H1 (cell line): ENCODE data around the gene PGM1. TPM values are rescaled to one million over a fixed set of nuclear protein-coding genes. Genes with fewer than 3 reads are reported as not detected.

Experiments
- NANOG ChIP-seq: IDR thresholded peaks from 2 replicates; pipeline ENCODE4 v1.6.1; 2011; ENCODE audit warnings: low read length, low read depth, mild to moderate bottlenecking, inconsistent platforms; ENCODE audit not compliant: insufficient read depth, poor library complexity, severe bottlenecking
- POU5F1 ChIP-seq: IDR thresholded peaks from 2 replicates; pipeline ENCODE4 v1.6.1; 2011; ENCODE audit warnings: low read depth, mild to moderate bottlenecking, low read length, moderate library complexity
- RAD21 ChIP-seq, 2 experiments: IDR thresholded peaks in 1 of 2; conservative IDR thresholded peaks in 1 of 2; 2 replicates each; pipeline ENCODE4 v1.6.1; 2011; ENCODE audit warnings: low read depth in 2 of 2, low read length in 2 of 2, improper control_type of control experiment in 1 of 2, inconsistent platforms in 1 of 2, mild to moderate bottlenecking in 1 of 2, moderate library complexity in 1 of 2
- SUZ12 ChIP-seq: fragments of 200-600 bp; sonication (generic); IDR thresholded peaks from 2 replicates; pipeline ENCODE4 v1.6.1; 2012; ENCODE audit warnings: mild to moderate bottlenecking, inconsistent platforms, low read length, moderate library complexity, mixed read lengths
- polyA plus RNA-seq, 7 experiments: library from polyadenylated mRNA; depleted of rRNA in 3 of 7; stranded (reverse) in 5 of 7; unstranded in 2 of 7; fragments of >200 nt in 5 of 7; fragments of 200-250 nt in 2 of 7; gene quantifications; 1 replicate in 5 of 7; 2 replicates in 1 of 7; 4 replicates in 1 of 7; pipeline versions ENCODE4 v1.2.1 to v1.2.3, GENCODE V29; 2011 to 2013; ENCODE audit warnings: missing spikeins in 2 of 7, mixed read lengths in 2 of 7
- total RNA-seq: library from RNA; stranded (reverse); fragmentation: NEBNext Ultra II Directional; extraction: Animal tissue kit (Norgen Biotek cat#: 25700); gene quantifications from 2 replicates; pipeline ENCODE4 v1.2.1, GENCODE V29; 2021
- TF ChIP-seq, protein P1 (sequence below), 3 experiments: IDR thresholded peaks; 1 replicate in 2 of 3; 2 replicates in 1 of 3; pipeline versions ENCODE4 v1.5.1 to v1.6.1; 2011; ENCODE audit warnings: low read length in 3 of 3, mild to moderate bottlenecking in 3 of 3, inconsistent platforms in 2 of 3, low read depth in 1 of 3, moderate library complexity in 1 of 3; ENCODE audit not compliant: insufficient read depth in 1 of 3; ENCODE audit errors: control extremely low read depth in 1 of 3
- TF ChIP-seq, protein P2 (sequence below): IDR thresholded peaks from 2 replicates; pipeline ENCODE4 v1.6.1; 2011; ENCODE audit warnings: low read length, improper control_type of control experiment

The PGM1 gene
- total and polyA plus RNA-seq, 2 of the 8 experiments (the other 6 are each of a cell fraction or from before 2014, with no cell fraction given) = 33.0 to 65.4 TPM

DNA sequence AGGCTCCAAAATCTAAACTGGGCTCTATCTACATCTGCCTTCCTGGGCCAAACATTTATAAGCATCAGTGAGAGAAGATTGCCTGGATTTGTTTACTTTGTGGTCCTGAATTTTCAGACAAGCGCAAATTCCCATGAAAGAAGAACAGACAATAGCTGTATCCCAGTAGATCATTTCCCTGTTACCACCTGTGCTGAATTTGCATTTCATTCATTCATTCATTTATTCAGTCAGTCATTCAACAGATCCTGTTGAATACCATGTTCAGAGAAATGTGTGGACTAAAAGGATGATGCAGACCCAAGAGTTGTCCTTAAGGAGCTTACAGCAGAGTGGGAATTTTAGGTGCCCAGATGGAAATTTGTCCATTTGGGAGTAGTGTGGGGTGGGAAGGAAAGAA, 2.2 kb downstream of the PGM1 start (continued):
- TF ChIP-seq, protein P1, sequence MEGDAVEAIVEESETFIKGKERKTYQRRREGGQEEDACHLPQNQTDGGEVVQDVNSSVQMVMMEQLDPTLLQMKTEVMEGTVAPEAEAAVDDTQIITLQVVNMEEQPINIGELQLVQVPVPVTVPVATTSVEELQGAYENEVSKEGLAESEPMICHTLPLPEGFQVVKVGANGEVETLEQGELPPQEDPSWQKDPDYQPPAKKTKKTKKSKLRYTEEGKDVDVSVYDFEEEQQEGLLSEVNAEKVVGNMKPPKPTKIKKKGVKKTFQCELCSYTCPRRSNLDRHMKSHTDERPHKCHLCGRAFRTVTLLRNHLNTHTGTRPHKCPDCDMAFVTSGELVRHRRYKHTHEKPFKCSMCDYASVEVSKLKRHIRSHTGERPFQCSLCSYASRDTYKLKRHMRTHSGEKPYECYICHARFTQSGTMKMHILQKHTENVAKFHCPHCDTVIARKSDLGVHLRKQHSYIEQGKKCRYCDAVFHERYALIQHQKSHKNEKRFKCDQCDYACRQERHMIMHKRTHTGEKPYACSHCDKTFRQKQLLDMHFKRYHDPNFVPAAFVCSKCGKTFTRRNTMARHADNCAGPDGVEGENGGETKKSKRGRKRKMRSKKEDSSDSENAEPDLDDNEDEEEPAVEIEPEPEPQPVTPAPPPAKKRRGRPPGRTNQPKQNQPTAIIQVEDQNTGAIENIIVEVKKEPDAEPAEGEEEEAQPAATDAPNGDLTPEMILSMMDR (IDR thresholded peaks at IDR 0.05; ENCODE audit: control extremely low read depth in 1 of 3, insufficient read depth in 1 of 3, low read depth in 1 of 3, low read length in 3 of 3) = no peak
- TF ChIP-seq NANOG (no peak), RAD21 (IDR thresholded peaks at IDR 0.05 in 1 of 2, conservative IDR thresholded peaks at IDR 0.05 in 1 of 2; ENCODE audit: low read depth in 2 of 2, low read length in 2 of 2) (no peak), POU5F1 (no peak), SUZ12 (no peak)
- TF ChIP-seq, protein P2, sequence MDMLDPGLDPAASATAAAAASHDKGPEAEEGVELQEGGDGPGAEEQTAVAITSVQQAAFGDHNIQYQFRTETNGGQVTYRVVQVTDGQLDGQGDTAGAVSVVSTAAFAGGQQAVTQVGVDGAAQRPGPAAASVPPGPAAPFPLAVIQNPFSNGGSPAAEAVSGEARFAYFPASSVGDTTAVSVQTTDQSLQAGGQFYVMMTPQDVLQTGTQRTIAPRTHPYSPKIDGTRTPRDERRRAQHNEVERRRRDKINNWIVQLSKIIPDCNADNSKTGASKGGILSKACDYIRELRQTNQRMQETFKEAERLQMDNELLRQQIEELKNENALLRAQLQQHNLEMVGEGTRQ = no peak
